ENCODE measurements around the gene CCNYL1.

DNA sequence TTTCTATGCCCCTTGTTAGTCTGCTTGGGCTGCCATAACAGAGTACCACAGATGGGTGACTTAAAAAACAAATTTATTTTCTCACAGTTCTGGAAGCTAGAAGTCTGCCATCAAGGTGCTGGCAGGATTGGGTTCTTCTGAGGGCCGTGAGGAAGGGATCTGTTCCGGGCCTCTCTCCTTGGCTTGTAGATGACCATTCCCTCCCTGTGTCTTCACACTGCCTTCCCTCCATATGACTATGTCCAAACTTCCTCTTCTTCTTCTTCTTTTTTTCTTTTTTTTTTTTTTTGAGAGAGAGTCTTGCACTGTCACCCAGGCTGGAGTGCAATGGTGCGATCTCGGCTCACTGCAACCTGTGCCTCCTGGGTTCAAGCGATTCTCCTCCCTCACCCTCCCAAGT lies 13.1 kb upstream of the CCNYL1 start:
- TF ChIP-seq, protein P1, sequence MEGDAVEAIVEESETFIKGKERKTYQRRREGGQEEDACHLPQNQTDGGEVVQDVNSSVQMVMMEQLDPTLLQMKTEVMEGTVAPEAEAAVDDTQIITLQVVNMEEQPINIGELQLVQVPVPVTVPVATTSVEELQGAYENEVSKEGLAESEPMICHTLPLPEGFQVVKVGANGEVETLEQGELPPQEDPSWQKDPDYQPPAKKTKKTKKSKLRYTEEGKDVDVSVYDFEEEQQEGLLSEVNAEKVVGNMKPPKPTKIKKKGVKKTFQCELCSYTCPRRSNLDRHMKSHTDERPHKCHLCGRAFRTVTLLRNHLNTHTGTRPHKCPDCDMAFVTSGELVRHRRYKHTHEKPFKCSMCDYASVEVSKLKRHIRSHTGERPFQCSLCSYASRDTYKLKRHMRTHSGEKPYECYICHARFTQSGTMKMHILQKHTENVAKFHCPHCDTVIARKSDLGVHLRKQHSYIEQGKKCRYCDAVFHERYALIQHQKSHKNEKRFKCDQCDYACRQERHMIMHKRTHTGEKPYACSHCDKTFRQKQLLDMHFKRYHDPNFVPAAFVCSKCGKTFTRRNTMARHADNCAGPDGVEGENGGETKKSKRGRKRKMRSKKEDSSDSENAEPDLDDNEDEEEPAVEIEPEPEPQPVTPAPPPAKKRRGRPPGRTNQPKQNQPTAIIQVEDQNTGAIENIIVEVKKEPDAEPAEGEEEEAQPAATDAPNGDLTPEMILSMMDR (IDR thresholded peaks at IDR 0.05) = no peak
- no peak for TF ChIP-seq SMC3 (IDR thresholded peaks at IDR 0.05; ENCODE audit: low read depth, low read length)

All from SK-N-SH (cell line).